Ishikawa (cell line): Measurements from ENCODE around the gene BACE1.

Source experiments
- CEBPB ChIP-seq: IDR thresholded peaks from 2 replicates; pipeline ENCODE4 v1.6.1; 2012
- CREB1 ChIP-seq: IDR thresholded peaks from 2 replicates; pipeline ENCODE4 v1.6.1; 2012; ENCODE audit warnings: low read depth
- EGR1 ChIP-seq: IDR thresholded peaks from 2 replicates; pipeline ENCODE4 v1.6.1; 2012
- EP300 ChIP-seq: IDR thresholded peaks from 2 replicates; pipeline ENCODE4 v1.6.1; 2012; ENCODE audit warnings: borderline replicate concordance
- FOXM1 ChIP-seq: IDR thresholded peaks from 2 replicates; pipeline ENCODE4 v1.6.1; 2012; ENCODE audit warnings: low read depth, borderline replicate concordance
- NFIC ChIP-seq: IDR thresholded peaks from 2 replicates; pipeline ENCODE4 v1.6.1; 2012
- RAD21 ChIP-seq: IDR thresholded peaks from 2 replicates; pipeline ENCODE4 v1.6.1; 2012; ENCODE audit warnings: low read depth
- REST ChIP-seq: IDR thresholded peaks from 2 replicates; pipeline ENCODE4 v1.6.1; 2012; ENCODE audit warnings: low read depth, mild to moderate bottlenecking
- TAF1 ChIP-seq: IDR thresholded peaks from 2 replicates; pipeline ENCODE4 v1.6.1; 2012; ENCODE audit warnings: low read depth, mild to moderate bottlenecking
- TCF12 ChIP-seq: IDR thresholded peaks from 2 replicates; pipeline ENCODE4 v1.6.1; 2012; ENCODE audit warnings: low read depth
- TEAD4 ChIP-seq: IDR thresholded peaks from 2 replicates; pipeline ENCODE4 v1.6.1; 2012
- USF1 ChIP-seq: IDR thresholded peaks from 2 replicates; pipeline ENCODE4 v1.6.1; 2012
- YY1 ChIP-seq: IDR thresholded peaks from 2 replicates; pipeline ENCODE4 v1.6.1; 2012; ENCODE audit warnings: low read depth
- ZBTB7A ChIP-seq: IDR thresholded peaks from 2 replicates; pipeline ENCODE4 v1.6.1; 2012; ENCODE audit warnings: low read depth
- TF ChIP-seq, protein P1 (sequence below): IDR thresholded peaks from 2 replicates; pipeline ENCODE4 v1.6.1; 2012

BACE1 gene

DNA sequence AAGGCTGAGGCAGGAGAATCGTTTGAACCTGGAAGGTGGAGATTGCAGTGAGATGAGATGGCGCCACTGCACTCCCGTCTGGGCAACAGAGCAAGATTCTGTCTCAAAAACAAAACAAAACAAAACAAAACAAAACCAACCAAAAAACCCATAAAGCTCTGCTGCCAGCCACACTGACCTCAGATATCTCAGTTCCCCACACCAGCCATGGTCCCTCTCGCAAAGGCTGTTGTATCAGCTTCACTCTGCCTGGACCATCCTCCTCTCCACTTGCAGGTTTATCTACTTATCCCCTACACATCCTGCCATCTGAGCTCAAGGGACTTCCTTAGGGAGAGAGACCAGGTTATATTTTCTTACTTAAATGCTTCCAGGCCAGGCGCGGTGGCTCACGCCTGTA is 13.8 kb downstream of the BACE1 start:
- TF ChIP-seq TCF12, result no peak
- TF ChIP-seq YY1, result no peak
- TF ChIP-seq, protein P1, sequence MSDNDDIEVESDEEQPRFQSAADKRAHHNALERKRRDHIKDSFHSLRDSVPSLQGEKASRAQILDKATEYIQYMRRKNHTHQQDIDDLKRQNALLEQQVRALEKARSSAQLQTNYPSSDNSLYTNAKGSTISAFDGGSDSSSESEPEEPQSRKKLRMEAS, result no peak
- no peak for TF ChIP-seq CEBPB
- no peak for TF ChIP-seq USF1
- TF ChIP-seq FOXM1, result no peak
- no peak for TF ChIP-seq ZBTB7A
- no peak for TF ChIP-seq NFIC
- TF ChIP-seq TAF1, result no peak
- TF ChIP-seq EP300, result no peak
- TF ChIP-seq REST, result no peak
- TF ChIP-seq RAD21, result no peak
- no peak for TF ChIP-seq TEAD4

DNA sequence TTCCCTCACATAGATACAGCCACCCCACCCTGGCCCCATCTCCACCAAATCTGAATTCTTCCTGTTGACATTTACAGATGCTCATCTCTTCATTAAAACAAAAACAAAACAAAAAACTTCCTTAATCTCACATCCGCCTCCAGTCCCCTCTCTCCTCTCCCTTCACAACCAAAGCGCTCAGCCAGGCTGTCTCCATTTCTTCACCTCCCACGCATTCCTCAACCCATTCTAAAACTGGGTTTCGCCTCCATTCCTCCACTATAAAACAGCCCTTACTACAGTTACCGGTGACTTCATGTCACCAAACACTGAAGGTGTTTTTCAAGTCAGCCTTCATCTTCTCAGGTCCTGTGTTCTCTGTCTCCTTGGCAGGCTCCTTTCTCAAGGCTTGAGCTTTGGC is 15.3 kb downstream of the BACE1 start:
- TF ChIP-seq YY1 (no peak), CEBPB (no peak), NFIC (no peak), RAD21 (no peak), TEAD4 (no peak), REST (no peak), EGR1 (no peak), EP300 (no peak), TAF1 (no peak), CREB1 (no peak), ZBTB7A (no peak), FOXM1 (no peak)
- TF ChIP-seq, protein P1, result no peak

DNA sequence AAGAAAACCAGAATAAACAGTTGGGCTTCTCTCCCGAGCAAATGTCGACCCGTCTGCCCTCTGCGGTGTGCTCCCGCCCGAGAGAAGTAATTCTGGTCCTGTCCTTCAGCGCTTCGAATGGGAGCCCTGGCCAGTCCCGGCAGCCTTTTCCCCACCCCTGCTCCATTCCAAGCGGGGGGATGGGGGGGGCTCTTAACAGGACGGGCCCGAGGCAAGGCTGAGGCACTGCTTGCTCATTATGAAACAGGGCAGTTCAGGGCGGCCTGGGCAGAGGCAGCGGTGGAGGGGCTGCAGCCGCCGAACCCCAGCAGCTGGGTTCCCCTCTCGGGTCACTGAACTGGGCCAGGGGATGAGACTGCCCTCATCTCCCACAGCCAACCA is 15.8 kb downstream of the BACE1 start:
- no peak for TF ChIP-seq TEAD4
- no peak for TF ChIP-seq ZBTB7A

- TF ChIP-seq USF1 (no peak), YY1 (no peak), EP300 (no peak), REST (no peak), ZBTB7A (no peak), CREB1 (no peak), NFIC (no peak), TCF12 (no peak), CEBPB (no peak), EGR1 (no peak), TEAD4 (no peak), FOXM1 (no peak), RAD21 (no peak), TAF1 (no peak)
- TF ChIP-seq, protein P1, result no peak
Observed at GRCh38 chr11:117299351-117300282, 16.4 kb downstream of the BACE1 start.
